Endothelial cell of umbilical vein (primary cell): ENCODE results near the gene C19orf67.
"Not testable (repeated sequence)": the region's sequence is repeated elsewhere in the genome, so short reads cannot be mapped to it uniquely, and the experiment has no call there.

Experiments
- CTCF ChIP-seq, 2 donors: IDR thresholded peaks; 1 replicate in 1 of 2; 2 replicates in 1 of 2; pipeline ENCODE4 v1.5.1; 2011; ENCODE audit warnings: low read length in 2 of 2, mild to moderate bottlenecking in 2 of 2, moderate library complexity in 2 of 2, control low read depth in 1 of 2, inconsistent platforms in 1 of 2, low read depth in 1 of 2; ENCODE audit not compliant: insufficient read depth in 1 of 2; ENCODE audit errors: extremely low read depth in 1 of 2
- EZH2 ChIP-seq: IDR thresholded peaks from 2 replicates; pipeline ENCODE4 v1.6.1; 2012; ENCODE audit warnings: borderline replicate concordance, low read depth, mild to moderate bottlenecking, moderate library complexity, low read length, inconsistent platforms; ENCODE audit not compliant: severe bottlenecking
- FOS ChIP-seq: IDR thresholded peaks from 2 replicates; pipeline ENCODE4 v1.6.1; 2011; ENCODE audit warnings: mild to moderate bottlenecking, low read length, moderate library complexity, borderline replicate concordance; ENCODE audit not compliant: insufficient read depth
- JUN ChIP-seq: IDR thresholded peaks from 2 replicates; pipeline ENCODE4 v1.6.1; 2011; ENCODE audit warnings: borderline replicate concordance, low read depth; ENCODE audit not compliant: insufficient read length, insufficient read depth
- MAX ChIP-seq: IDR thresholded peaks from 2 replicates; pipeline ENCODE4 v1.6.1; 2011; ENCODE audit not compliant: insufficient read depth, insufficient read length
- MYC ChIP-seq: IDR thresholded peaks from one replicate; pipeline ENCODE4 v1.6.1; 2011; ENCODE audit warnings: mild to moderate bottlenecking, low read depth, low read length
- POLR2A ChIP-seq: IDR thresholded peaks from 2 replicates; pipeline ENCODE4 v1.6.1; 2012; ENCODE audit warnings: low read depth, mild to moderate bottlenecking, control low read depth, low read length
- POLR2AphosphoS5 ChIP-seq: IDR thresholded peaks from 2 replicates; pipeline ENCODE4 v1.6.1; 2012; ENCODE audit warnings: low read depth, mild to moderate bottlenecking, control low read depth, low read length, moderate library complexity; ENCODE audit not compliant: insufficient read depth

- TF ChIP-seq MAX, EZH2, POLR2A, POLR2AphosphoS5, JUN, MYC, FOS: not testable (repeated sequence)
- TF ChIP-seq CTCF (IDR thresholded peaks at IDR 0.05; ENCODE audit: extremely low read depth in 1 of 2, insufficient read depth in 1 of 2, low read depth in 1 of 2, low read length in 2 of 2): peak; percentile 59 to 63
Observed at GRCh38 chr19:14042659-14043608, 42.6 kb downstream of the C19orf67 start.
